Tibial artery (tissue), 4 donors: Measurements from ENCODE around the gene PCK2.
A peak's percentile ranks its signal among the peaks of the same experiment; 100 is the strongest.

Experiments
- DNase-seq, 2 donors: peaks; one replicate each; pipeline ENCODE4 v3.0.0-alpha.2; 2019
- H3K27ac ChIP-seq, 2 donors: fragments of 200-600 bp; sonication (generic) in 1 of 2; 1 replicate in 1 of 2; 2 replicates in 1 of 2; pipeline ENCODE4 v1.5.1; 2018 to 2019; ENCODE audit warnings: mild to moderate bottlenecking in 1 of 2
- H3K27me3 ChIP-seq, 2 donors: fragments of 200-600 bp; sonication (generic) in 1 of 2; one replicate each; pipeline versions ENCODE4 v1.5.1 to v1.6.0; 2016 to 2019
- H3K36me3 ChIP-seq, 3 donors: fragments of 200-600 bp; sonication (generic) in 2 of 3; one replicate each; pipeline ENCODE4 v1.5.1; 2016 to 2019; ENCODE audit warnings: mild to moderate bottlenecking in 2 of 3
- H3K4me1 ChIP-seq, 4 donors: fragments of 200-600 bp; sonication (generic) in 2 of 4; 1 replicate in 3 of 4; 2 replicates in 1 of 4; pipeline ENCODE4 v1.5.1; 2016 to 2019
- H3K4me3 ChIP-seq, 2 donors: fragments of 200-600 bp; sonication (generic) in 1 of 2; 1 replicate in 1 of 2; 2 replicates in 1 of 2; pipeline ENCODE4 v1.5.1; 2018 to 2019; ENCODE audit warnings: mild to moderate bottlenecking in 2 of 2
- H3K9me3 ChIP-seq, 3 donors: fragments of 200-600 bp; sonication (generic) in 1 of 3; one replicate each; pipeline ENCODE4 v1.5.1; 2016 to 2019
- CTCF ChIP-seq, 2 experiments: fragments of 200-600 bp in 1 of 2; fragments of 450-650 bp in 1 of 2; IDR thresholded peaks; one replicate each; pipeline ENCODE4 v1.5.1; 2017 to 2019; ENCODE audit warnings: antibody characterized with exemption in 2 of 2, mild to moderate bottlenecking in 1 of 2, moderate library complexity in 1 of 2
- intact Hi-C: fragments of 100-400 bp; cut with DNase I; formaldehyde crosslinking; loops from one replicate; pipeline ENCODE4 v1.15.0; 2023; ENCODE audit warnings: low total_unique reads

PCK2 gene

GRCh38 chr14:24059841-24060388 is 34.2 kb upstream of the PCK2 start:
- Histone ChIP-seq H3K27ac (no peak overlapping the region), H3K4me3 (no peak overlapping the region), H3K27me3 (peaks cover 0 to 25% of the 10 kb centered on the region in 2 donors), H3K4me1 (no peaks in the 10 kb centered on the region), H3K36me3 (no peaks in the 10 kb centered on the region), H3K9me3 (no peaks in the 10 kb centered on the region)
- DNase-seq, result no peak
- intact Hi-C loops, result loop anchor here (5.0 kb wide), 3 partner anchors 32 to 92 kb away; partner anchors contain the start of gene PCK2
- TF ChIP-seq CTCF (IDR thresholded peaks at IDR 0.05), result no peak

- intact Hi-C loops, result no loop called here
- peaks cover 0 to 21% of the 10 kb centered on the region in 2 donors for H3K27me3 ChIP-seq
- no peak overlapping the region for H3K4me3 ChIP-seq
- no peak overlapping the region for H3K27ac ChIP-seq
- peak in 1 of 2 donors; percentile 42 for DNase-seq
- no peak for TF ChIP-seq CTCF (IDR thresholded peaks at IDR 0.05)
- H3K4me1 ChIP-seq, result no peaks in the 10 kb centered on the region
- no peaks in the 10 kb centered on the region for H3K9me3 ChIP-seq
- H3K36me3 ChIP-seq, result no peaks in the 10 kb centered on the region
These were observed 33.7 kb upstream of the PCK2 start for GRCh38 chr14:24060443-24060842.

- Histone ChIP-seq H3K9me3 (no peaks in the 10 kb centered on the region), H3K27me3 (peaks cover 0 to 13% of the 10 kb centered on the region in 2 donors), H3K4me1 (no peaks in the 10 kb centered on the region), H3K36me3 (no peaks in the 10 kb centered on the region), H3K4me3 (no peak overlapping the region), H3K27ac (no peak overlapping the region)
- intact Hi-C loops, result no loop called here
- no peak for TF ChIP-seq CTCF (IDR thresholded peaks at IDR 0.05)
- DNase-seq, result no peak
These were observed 32.9 kb upstream of the PCK2 start for GRCh38 chr14:24060984-24061913.

- intact Hi-C loops, result no loop called here
These were observed 31.7 kb upstream of the PCK2 start for GRCh38 chr14:24062216-24062980.

More at GRCh38 chr14:24062216-24062980, 31.7 kb upstream of the PCK2 start:
- Histone ChIP-seq H3K27me3 (peaks cover 0 to 5% of the 10 kb centered on the region in 2 donors), H3K4me3 (no peak overlapping the region), H3K36me3 (no peaks in the 10 kb centered on the region), H3K27ac (no peak overlapping the region), H3K4me1 (no peaks in the 10 kb centered on the region), H3K9me3 (no peaks in the 10 kb centered on the region)
- DNase-seq, result no peak
- TF ChIP-seq CTCF (IDR thresholded peaks at IDR 0.05), result no peak
